Inflammatory macrophage treated with lipopolysaccharide for 1 hour (primary cell): Measurements from ENCODE around the gene CTSV.
"Not testable (repeated sequence)": the region's sequence is repeated elsewhere in the genome, so short reads cannot be mapped to it uniquely, and the experiment has no call there.

ENCODE experiments used
- DNase-seq, 2 donors: peaks; one replicate each; pipeline ENCODE4 v3.0.0-alpha.2; 2020 to 2022

The CTSV gene

DNA sequence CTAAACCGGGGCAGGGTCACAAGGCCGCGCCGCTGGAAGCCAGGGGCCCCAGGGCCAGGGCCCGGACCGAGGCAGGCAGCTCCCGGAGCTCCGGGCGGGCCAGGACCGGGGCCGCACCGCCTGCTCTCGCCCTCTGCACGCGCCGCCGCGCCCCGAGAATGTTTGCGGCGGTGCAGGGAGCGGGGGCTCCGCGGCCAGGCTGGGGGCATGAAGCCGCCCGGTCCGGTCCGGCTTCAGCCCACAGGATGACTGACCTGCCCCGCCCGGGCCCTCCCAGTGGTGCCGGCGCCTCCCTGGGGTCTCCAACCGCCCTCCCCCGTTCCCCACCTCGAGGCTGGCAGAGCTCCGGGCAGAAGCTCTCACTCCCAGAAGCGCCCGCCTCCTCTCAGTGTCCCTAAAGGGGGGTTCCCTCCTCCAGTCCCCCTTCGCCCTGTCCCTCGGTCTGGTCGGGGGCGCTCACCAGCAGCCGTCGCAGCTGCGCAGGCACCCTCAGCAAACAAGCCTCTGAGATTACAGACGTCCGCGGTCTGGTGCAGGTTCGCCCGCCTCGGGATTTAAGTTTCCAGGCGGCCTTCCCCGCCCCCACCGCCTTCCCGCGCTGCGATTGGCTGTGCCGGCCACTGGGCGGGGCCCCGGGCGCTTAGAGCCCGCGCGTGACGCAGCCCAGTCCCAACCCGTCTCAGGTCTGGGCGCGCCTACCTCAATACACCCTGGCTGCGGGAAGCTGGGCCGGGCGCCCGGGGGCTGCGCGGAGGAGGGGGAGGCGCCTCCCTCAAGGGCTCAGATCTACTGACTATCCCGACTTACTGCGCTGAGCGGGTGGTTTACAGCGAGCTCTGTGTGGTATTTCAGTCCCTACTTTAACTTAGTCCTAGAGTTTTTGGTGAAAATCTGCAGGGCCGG is at the start of gene CTSV:
Gene CTSV, minus strand, starts transcription at position 532 of the 903 bp plus-strand sequence. CDS start 1,099 bp downstream, outside the sequence.
- peak; percentile 80 to 87 for DNase-seq

DNA sequence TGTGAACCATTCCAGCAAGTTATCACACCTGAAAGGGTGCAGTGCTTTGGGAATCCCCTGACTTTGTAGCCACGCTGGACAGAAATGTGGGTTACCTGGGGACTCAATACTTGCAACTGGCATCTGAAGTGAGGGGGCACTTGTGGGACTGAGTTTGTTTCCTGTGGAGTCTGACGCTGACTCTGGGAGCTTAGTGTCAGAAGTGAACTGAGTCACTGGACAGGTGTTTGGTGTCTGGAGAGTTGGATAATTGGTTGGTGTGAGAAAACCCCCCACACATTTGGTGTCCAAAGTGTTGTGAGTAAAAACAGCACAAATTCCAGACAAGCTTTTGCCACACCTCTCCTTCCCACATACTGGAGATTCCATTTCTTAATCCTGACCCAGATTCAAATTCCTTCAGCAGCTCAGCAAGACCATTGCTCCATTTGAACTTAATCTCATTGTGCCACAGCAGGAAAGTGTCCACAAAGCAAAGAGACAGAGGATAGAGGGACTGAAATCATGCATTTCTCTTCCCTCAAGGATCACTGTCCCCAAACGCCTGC is 48.8 kb upstream of the CTSV start:
- DNase-seq: not testable (repeated sequence)

DNA sequence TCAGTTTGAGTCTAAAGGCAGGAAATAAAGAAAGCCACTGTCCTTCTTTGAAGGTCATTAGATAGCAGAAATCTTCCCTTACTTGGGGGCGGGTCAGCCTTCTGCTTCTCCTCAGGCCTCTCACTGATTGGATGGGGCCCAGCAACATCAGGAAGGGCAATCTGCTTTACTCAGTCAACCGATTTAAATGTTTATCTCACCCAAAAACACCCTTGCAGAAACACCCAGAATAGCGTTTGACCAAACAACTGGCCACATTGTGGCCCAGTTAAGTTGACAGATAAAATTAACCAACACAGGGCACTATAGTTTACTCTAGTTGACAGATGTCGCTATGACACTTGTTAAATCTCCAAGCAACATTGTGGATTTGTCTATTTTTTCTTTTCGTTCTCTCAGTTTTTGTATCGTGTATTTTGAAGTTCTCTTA is 45.6 kb upstream of the CTSV start:
- DNase-seq: not testable (repeated sequence)

DNA sequence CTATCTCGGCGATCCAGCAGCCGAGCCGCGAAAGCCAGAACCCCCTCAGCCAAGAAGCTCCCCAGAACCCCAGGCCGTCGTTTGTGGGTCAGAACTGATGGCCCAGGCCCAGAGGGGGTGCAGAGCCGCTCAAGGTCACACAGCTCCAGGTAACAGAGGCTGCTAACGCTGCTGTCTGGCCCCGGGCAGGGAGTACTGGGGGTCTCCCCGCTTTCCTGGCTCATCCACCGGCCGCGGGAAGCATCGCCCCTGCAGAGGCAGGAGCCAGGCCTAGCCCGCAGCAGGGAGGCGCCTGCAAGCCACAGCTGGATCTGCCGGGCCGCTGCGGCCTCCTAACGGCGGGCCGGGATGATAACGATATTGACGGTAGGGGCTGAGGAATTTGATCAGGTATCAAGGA is 39.4 kb upstream of the CTSV start:
- no peak for DNase-seq

DNA sequence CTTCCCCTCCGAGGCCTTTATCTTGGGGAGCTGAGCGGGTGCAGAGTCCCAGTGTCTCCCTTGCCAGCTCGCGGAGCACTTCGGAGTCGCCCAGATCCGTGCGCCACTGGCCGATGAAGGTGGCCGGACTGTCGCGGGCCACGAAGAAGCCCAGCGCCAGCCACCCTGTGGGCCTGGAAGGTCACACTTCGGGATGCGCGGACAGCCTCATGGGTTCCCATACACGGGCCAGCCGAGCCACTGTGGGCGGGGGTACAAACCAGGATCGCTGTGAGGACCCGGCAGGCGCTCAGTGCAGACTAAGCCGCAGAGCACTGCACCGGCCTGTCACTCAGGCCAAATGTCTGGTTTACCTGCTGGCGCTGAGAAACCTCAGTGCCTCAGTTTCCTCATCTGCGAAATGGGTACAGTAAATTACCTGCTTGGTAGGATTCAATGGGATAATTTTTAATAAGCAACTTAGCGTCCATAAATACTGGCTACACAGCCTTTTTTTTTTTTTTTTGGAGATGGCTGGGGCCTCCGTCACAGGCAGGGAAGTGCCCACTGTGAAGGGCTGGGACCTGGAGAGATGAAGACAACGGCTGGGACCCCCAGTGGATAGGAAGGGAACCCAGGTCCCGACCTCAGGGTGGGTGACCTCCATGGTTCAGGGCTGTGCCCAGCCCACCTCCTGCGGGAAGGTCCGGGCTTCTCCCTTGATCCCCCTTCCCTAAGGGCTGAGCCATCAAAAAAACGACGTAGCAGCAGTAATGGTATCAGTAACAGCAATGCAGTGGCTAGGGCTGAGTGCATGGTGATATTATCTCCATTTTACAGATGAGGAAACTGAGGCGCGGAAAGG is 38.7 kb upstream of the CTSV start:
- DNase-seq: no peak

DNA sequence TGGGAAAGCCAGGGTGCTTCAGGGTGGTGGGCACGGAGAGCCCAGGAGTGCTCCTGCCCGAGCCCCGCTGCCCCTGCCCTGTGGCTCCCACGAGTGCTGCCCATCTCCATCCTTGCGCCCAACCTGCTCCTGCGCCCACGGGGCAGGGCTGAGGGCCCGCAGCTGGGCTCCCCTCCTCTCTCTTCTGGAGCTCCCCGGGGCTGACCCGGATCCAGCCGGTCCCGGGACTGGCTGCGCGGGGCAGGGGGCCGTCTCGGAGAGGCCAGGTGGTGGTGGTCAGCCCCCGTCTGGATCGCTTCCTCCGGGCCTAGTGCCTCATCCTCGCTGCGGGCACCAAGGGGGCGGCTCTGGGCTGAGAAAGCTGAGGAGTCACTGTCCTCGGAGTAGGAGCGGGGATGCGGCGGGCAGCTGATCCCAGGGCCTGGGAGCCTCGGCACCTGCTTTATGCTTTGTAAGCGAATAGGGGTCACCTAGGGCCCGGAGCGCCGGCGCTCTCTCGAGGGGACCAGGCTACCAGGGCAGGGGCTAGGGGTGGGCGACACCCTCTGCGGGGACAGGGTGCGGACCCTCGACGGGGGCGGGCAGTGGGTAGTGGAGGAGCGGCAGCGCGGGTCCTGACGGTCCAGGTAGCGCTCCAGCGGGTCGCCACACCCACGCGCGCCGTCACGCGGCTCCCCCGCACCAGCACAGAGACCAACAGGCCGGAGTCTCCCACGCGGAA is 37.9 kb upstream of the CTSV start:
- DNase-seq: not testable (repeated sequence)

DNA sequence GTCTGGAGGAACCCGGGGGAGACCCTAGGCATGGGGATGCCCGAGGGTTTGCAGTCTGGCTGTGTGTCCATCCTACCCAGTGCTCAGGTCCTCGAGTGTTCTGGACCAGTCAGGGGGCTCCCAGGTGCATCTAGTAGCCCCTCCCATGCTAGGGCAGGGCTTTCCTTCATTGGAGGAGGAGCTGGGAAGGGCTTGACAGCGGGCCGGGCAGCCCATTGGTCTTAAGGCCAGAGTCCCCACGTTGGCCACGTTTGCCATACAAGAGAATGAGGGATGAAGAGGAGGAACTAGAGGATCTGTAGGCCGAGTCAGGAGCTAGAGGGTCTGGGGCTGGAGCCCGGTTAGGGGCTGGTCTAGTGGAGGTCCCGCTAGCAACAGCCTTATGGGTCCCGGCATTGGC is 37.3 kb upstream of the CTSV start:
- no peak for DNase-seq

DNA sequence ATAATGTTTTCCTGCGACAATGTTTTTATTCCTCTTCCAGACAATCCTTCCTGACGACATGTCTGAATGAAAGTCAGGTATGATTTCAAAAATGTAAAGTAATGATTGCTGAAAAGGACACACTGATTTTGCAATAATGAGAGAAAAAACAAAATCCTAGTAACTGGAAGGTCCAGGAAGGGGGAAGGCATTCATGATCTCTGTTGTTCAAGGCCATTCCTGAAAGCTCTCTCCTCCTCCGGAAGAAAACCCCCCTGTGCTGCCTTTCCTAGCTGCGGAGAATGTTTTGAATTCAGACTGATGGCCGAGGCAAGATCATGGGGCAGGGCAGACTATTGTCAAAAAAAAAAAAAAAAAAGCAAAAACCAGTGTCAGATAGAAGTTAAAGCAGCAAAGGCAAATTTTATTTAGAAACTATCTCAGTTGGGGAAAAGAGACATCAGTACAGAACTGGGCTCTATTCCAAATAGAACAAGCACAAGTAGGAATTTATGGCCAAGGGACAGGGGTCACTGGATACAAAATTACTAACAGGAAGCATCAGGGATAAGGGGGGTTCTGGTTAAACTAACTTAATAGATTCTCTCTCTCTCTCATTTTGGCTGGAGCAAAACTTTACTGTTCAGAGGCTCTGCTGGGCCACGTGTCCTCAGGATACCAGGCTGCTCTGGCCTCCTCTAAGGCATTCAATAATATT is 36.5 kb upstream of the CTSV start:
- DNase-seq: no peak

DNA sequence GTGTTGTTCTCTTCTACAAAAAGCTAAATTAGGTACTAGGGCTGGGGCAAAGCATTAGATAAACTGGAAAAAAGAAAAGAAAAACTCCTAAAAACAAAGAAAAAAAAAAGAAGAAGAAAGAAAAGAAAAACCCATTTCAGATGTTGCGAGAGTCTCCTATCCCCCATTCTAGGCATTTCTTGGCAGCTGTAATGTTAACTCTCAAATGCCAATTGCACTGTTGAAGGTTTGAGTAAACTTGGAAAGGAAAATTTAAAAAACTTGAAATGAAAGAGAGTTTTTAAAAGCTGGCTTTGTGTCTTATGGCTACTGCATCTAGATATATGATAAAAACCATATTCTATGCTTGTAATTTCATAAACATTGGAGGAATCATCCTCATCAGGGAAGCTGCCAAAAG is 34.6 kb upstream of the CTSV start:
- no peak for DNase-seq

DNA sequence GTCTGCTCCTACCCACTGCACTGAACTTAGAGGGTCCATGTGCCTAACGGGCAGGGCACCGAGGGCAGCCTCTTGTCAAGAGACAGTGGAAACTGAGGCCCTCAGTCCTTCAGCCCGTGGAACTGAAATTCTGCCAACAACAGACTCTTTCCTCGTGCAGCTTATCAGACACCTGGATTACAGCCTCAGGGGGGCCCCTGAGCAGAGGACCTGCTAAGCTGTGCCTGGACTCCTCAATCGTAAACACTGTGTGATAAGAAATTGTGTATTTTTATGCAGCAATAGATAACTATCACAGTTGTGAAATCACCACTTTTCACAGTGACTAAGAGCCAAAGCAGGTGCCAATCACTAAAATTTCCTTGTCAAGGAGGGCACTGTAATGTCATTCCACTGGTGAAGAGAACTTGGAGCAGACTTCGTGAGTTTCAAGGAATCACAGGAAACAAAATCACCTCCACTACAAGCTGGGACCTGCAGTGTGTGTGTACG is 33.4 kb upstream of the CTSV start:
- DNase-seq: no peak

DNA sequence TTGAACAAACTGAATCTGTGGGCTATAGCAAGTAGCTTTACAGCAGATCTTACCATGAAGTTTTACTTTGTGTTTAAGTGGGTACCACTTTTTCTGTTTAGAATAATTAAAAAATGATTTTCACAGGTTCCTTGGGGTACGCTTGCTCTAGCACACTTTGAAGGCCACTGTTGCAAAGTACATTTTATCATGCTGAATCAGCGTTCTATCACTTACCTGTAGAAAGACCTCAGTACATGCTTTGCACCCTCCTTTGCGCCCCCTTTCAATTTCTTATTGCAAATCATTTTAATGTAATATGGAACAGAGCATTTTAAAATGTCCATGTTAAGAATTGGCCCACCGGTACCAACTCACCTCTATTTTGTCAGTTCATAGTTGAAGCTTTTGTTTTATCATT is 31.4 kb upstream of the CTSV start:
- DNase-seq: not testable (repeated sequence)

DNA sequence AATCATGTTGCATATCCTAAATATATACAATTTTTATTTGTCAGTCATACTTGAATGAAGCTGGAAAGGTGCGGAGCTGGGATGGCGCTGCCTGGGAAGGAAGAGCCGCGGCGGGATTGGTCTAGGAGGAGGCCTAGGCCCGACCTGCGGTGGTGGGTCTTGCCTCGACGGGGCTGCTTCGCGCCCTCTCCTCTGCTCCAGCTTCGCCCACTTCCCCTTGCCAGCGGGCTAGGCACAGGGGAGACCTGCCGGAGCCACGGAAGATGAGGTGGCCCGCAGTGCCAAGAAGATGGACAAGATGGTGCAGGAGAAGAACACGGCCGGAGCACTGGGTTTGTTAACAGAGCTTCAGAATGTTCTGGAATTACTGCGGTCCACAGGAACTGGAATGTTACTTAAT is 28.5 kb upstream of the CTSV start:
- DNase-seq: no peak

DNA sequence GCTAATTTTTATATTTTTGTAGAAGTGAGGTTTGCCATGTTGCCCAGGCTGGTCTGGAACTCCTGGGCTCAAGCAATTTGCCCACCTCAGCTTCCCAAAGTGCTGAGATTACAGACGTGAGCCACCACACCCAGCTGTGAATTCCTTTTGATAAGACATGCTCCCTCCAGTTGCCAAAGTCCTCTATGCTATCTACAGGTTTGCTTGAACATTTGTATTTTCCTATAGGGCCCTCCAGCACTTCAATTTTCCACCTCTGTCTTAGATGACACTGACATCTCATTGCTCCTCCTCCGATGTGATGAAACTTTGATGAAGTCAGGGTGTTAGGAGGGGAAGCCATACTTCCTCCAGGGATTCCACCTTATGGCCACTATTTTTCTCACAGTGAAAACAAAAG is 25.2 kb upstream of the CTSV start:
- DNase-seq: peak; percentile 7 to 11

DNA sequence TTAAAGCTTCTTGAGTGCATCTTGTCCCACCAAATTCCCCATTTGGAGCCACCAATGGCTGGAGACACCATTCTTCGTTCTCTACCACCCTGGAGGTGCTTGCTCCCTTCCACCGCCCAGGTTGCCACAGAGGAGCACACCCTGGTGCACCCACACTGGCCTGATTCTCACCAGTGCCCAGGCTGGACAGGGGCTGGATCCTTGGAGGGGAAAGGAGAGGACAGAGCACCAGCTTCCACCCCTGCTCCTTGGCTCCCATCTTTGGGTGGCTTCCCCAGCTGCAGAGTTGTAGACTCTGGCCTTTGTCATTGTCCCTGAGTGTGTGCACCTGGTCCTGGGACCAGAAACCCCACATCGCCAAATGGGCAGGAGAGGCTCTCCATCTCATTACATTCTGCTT is 21.9 kb upstream of the CTSV start:
- no peak for DNase-seq

DNA sequence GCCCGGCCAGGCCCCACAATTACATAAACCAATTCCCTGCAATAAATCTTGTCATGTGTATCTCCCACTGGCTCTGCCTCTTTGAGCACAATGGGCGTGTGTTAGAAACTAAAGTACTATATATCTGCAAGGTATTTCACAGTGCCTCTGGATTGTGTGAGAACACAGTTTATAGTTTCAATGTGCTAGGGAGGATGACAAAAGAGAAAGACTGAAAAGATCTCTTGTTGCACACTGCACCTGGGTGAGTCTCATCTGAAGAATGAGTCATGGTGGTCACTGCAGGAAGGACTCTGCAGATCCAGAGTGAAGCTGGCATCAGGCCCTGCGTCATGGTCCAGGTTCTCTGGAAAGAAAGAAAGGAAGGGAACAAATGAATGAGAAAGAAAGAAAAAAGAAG is 20.7 kb upstream of the CTSV start:
- DNase-seq: no peak

DNA sequence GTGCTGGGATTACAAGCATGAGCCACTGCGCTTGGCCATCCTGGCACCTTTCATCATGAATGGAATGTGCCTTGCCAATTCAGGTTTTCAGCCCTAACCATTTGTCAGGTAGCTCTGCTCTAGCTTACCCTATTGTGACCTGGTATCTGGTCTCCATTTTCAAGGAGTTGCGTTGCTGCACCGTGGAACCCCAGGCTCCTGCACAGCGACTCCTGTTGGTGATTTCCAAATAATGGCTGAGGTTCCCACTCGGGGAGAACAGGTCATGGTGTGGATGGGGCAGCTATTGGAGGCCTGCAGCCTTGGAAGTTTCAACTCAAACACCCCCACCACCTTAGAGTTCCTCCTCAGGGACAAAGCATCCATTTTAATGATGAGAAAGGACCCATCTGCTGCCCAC is 18.7 kb upstream of the CTSV start:
- no peak for DNase-seq

DNA sequence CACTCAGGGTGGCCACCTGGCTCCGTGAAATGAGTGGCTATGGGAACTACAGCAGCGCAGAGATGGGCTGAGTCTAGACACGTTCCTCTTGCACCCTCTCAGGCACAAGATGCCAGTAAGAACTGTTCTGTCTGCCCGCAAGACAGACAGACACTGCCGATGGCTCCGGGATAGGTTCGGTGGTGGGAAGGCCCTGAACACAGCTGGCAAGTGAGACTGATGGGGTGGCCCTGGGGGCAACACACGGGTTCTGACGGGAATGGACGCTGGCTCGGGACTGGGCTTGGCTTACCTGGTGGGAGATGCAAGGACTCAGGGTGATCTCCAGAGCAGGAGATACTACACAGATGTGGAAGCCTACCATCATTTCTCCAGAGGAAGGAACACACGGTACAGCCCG is 16.9 kb upstream of the CTSV start:
- DNase-seq: not testable (repeated sequence)

DNA sequence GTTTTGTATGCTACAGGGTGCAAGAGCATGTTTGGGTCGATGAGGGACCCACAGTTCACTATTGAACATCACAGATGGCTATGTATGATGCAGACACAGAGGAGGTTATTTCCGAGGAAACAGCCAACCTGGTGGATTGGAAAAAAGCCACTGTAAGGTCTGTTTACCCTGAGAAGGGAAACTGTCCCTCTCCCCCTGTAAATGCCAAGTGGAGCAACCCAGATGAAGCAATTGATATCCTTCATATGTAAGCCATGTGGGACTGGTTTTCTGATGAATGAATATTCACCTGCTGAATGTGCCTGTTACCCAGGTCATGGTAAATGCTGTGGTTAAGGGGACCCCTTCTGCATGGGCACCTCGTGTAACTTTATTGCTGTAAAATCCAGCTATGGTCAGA is 14.8 kb upstream of the CTSV start:
- DNase-seq: no peak

DNA sequence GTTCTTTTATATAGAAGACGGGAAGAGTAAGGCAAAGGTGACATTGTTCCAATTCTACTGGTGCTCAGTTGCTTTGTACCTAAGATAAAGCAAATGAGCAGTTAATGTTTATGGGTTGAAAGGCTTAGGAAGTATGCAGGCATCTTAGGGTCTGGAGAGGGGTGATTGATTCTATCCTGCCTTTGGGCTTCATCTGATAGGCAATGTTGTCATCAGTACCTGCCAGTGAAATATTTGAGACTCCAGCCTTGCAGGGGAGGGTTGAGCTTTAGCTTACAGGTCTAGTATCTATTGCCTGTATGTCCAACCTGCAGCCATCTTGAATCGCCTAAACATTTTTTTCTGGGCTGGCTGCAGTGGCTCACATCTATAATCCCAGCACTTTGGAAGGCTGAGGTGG is 13.8 kb upstream of the CTSV start:
- DNase-seq: no peak

DNA sequence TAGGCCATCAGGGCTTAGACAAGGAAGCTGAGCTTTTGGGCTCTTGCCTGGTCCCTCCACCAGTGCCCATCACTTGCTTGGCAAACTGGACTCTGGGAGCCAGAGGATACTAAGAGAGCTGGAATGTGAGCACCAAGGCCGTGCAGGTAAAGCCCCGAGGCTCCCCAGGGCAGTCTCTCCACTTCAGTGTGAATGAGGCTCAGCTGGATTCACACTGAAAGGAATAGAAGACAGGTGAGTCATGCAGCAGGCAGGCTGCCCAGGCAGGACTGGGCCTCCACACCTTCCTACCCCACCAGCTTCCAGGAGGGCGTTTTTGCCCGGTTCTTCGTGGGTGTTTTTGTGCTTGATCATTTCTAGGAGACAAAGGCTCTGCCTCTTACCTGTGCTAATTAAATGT is 7.3 kb upstream of the CTSV start:
- DNase-seq: no peak

DNA sequence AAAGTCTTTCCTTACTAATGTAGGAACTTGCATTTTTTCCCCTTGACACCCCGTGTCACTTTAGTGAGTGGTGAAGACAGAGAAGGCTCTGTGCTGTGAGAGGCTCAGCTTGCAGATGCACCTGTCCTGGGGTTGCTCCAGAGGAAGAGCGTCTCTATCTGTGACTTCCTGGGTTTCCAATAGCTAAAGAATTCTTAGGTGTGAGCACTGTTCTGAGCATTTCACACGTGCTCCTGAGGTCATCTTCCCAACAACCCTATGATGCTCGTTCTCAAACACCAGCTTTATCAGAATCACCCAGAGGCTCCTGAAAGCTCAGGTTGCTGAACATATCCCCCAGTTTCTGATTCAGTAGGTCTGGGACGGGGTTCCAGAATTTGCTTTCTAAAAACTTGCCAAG is 6.4 kb upstream of the CTSV start:
- DNase-seq: no peak

DNA sequence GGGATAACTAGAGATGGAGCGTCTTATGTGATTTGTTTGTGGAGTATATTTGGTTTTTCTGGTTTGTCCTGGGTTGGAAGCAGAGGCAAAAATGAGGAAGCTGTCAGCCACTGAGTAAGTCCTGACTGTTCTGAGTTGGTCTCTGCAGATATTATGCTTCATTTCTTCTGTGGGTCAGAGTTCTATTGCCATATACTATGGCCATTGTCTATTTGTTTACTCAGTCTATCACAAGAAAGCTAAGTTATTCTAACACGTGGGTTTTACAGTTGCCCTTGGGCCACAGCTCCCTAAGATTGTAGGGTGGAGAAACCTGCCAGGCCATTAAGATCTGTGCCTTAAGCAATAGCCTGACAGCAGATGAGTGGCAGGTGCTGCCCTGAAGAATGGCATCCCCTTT is 3.0 kb upstream of the CTSV start:
- peak in 1 of 2 donors; percentile 11 for DNase-seq
